GM23338 (cell line): Measurements from ENCODE around the gene ATP8B4. TPM values are rescaled to one million over a fixed set of nuclear protein-coding genes. Genes with fewer than 3 reads are reported as not detected.

Source experiments
- ATAC-seq: fragments of 200-7000 bp; cut with Tn5 transposase; 3 replicates; pipeline ENCODE4 v1.9.1; 2020
- DNase-seq: peaks from one replicate; pipeline ENCODE4 v3.0.0-alpha.2; 2015; ENCODE audit warnings: low spot score
- H2AFZ ChIP-seq: fragments of 200-600 bp; sonication (generic); 2 replicates; pipeline ENCODE4 v1.8.0; 2016; ENCODE audit warnings: antibody characterized with exemption, mild to moderate bottlenecking, moderate library complexity
- H3F3A ChIP-seq: fragments of 200-600 bp; sonication (generic); replicated peaks from 2 replicates; pipeline ENCODE4 v1.8.0; 2017; ENCODE audit warnings: antibody characterized with exemption, mixed run types, low read depth
- H3K27ac ChIP-seq: fragments of 200-600 bp; sonication (generic); 2 replicates; pipeline ENCODE4 v1.6.1; 2016; ENCODE audit warnings: low read depth
- H3K27me3 ChIP-seq: fragments of 200-600 bp; sonication (generic); 2 replicates; pipeline ENCODE4 v1.8.0; 2016; ENCODE audit warnings: mild to moderate bottlenecking, mixed run types, moderate library complexity; ENCODE audit not compliant: insufficient read depth
- H3K36me3 ChIP-seq: fragments of 200-600 bp; sonication (generic); 2 replicates; pipeline ENCODE4 v1.8.0; 2016; ENCODE audit warnings: mild to moderate bottlenecking; ENCODE audit not compliant: insufficient read depth
- H3K4me1 ChIP-seq: fragments of 200-600 bp; sonication (generic); 2 replicates; pipeline ENCODE4 v1.8.0; 2016; ENCODE audit warnings: mild to moderate bottlenecking, moderate library complexity; ENCODE audit not compliant: insufficient read depth
- H3K4me2 ChIP-seq: fragments of 200-600 bp; sonication (generic); 2 replicates; pipeline ENCODE4 v1.7.1; 2017; ENCODE audit warnings: mixed run types
- H3K4me3 ChIP-seq: fragments of 200-600 bp; sonication (generic); 2 replicates; pipeline ENCODE4 v1.6.1; 2016; ENCODE audit warnings: mixed run types
- H3K79me2 ChIP-seq: fragments of 200-600 bp; sonication (generic); replicated peaks from 2 replicates; pipeline ENCODE4 v1.8.0; 2017; ENCODE audit warnings: mild to moderate bottlenecking; ENCODE audit not compliant: insufficient read depth
- H3K9me2 ChIP-seq: fragments of 200-600 bp; sonication (generic); 2 replicates; pipeline ENCODE4 v1.8.0; 2017; ENCODE audit not compliant: insufficient read depth
- H4K20me1 ChIP-seq: fragments of 200-600 bp; sonication (generic); replicated peaks from 2 replicates; pipeline ENCODE4 v1.8.0; 2017; ENCODE audit warnings: mild to moderate bottlenecking; ENCODE audit not compliant: insufficient read depth
- H3K27ac Mint-ChIP-seq: 2 replicates; pipeline ENCODE4 v1.8.0; 2020; ENCODE audit warnings: inconsistent platforms, mild to moderate bottlenecking, moderate library complexity, mixed read lengths
- H3K27me3 Mint-ChIP-seq: 3 replicates; pipeline ENCODE4 v1.8.0; 2022; ENCODE audit warnings: low read depth, mild to moderate bottlenecking, moderate library complexity, mixed read lengths, inconsistent platforms; ENCODE audit not compliant: insufficient read depth, poor library complexity
- H3K36me3 Mint-ChIP-seq: 3 replicates; pipeline ENCODE4 v1.8.0; 2021; ENCODE audit warnings: low read depth, mild to moderate bottlenecking, inconsistent platforms, moderate library complexity, mixed read lengths
- H3K4me1 Mint-ChIP-seq: 3 replicates; pipeline ENCODE4 v1.8.0; 2020; ENCODE audit warnings: mild to moderate bottlenecking, inconsistent platforms, mixed read lengths
- H3K4me3 Mint-ChIP-seq: 3 replicates; pipeline ENCODE4 v1.8.0; 2021; ENCODE audit warnings: moderate library complexity, mild to moderate bottlenecking, inconsistent platforms, mixed read lengths
- H3K9me3 Mint-ChIP-seq: 3 replicates; pipeline ENCODE4 v1.8.0; 2020; ENCODE audit warnings: moderate library complexity, mild to moderate bottlenecking, inconsistent platforms, mixed read lengths
- EZH2 ChIP-seq: fragments of 200-600 bp; sonication (generic); IDR thresholded peaks from one replicate; pipeline ENCODE4 v1.8.0; 2017; ENCODE audit warnings: antibody characterized with exemption, mild to moderate bottlenecking, low read depth; ENCODE audit not compliant: unreplicated experiment
- EZH2phosphoT487 ChIP-seq: fragments of 200-600 bp; sonication (generic); IDR thresholded peaks from one replicate; pipeline ENCODE4 v1.8.1; 2018; ENCODE audit warnings: antibody characterized with exemption; ENCODE audit not compliant: unreplicated experiment
- NANOG ChIP-seq: IDR thresholded peaks from 2 replicates; pipeline ENCODE4 v1.6.1; 2016; ENCODE audit warnings: antibody characterized with exemption, borderline replicate concordance
- ZNF114 ChIP-seq: fragments of 250-450 bp; sonication (Bioruptor Pico); IDR thresholded peaks from 2 replicates; pipeline ENCODE4 v1.5.0; 2020; ENCODE audit warnings: mild to moderate bottlenecking, moderate library complexity
- ZNF462 ChIP-seq: fragments of 250-450 bp; sonication (Bioruptor Pico); IDR thresholded peaks from 2 replicates; pipeline ENCODE4 v1.5.0; 2020; ENCODE audit warnings: mild to moderate bottlenecking, moderate library complexity
- polyA plus RNA-seq: library from polyadenylated mRNA; unstranded; fragments of >200 nt; fragmentation: Nextera tagmentation; extraction: Ambion mirVana; gene quantifications from 2 replicates; pipeline ENCODE4 v1.2.1, GENCODE V29; 2016
- total RNA-seq: library from RNA; depleted of rRNA; stranded (reverse); fragments of >200 nt; shearing (Covaris generic); gene quantifications from 2 replicates; pipeline ENCODE4 v1.2.3, GENCODE V29; 2014

Gene ATP8B4
- total and polyA plus RNA-seq, 2 experiments from 2014 or later = 0.24 TPM; not detected in 1

GRCh38 chr15:49844390-49844789 is 274.6 kb downstream of the ATP8B4 start:
- no peak overlapping the region for H3K4me3 ChIP-seq
- Mint-ChIP-seq H3K9me3 (peaks cover 25% of the 10 kb centered on the region), H3K4me1 (no peaks in the 10 kb centered on the region), H3K27me3 (no peaks in the 10 kb centered on the region), H3K4me3 (no peak overlapping the region), H3K36me3 (peaks cover 8% of the 10 kb centered on the region; the same call in 2 of the 3 replicates), H3K27ac (no peak overlapping the region)
- H2AFZ ChIP-seq = no peak overlapping the region
- TF ChIP-seq ZNF462 (CRISPR knock-in tag) (no peak), ZNF114 (no peak)
- no peak overlapping the region for H3K27ac ChIP-seq
- no peaks in the 10 kb centered on the region for H3K4me1 ChIP-seq
- no peaks in the 10 kb centered on the region for H3K36me3 ChIP-seq
- H3K9me2 ChIP-seq = peaks cover 5% of the 10 kb centered on the region; the same call in 1 of the 2 replicates
- H3K4me2 ChIP-seq = no peak overlapping the region
- no peaks in the 10 kb centered on the region for H3K27me3 ChIP-seq
- no peaks in the 10 kb centered on the region for H3K79me2 ChIP-seq
- DNase-seq = no peak
- ATAC-seq = no peak
- no peaks in the 10 kb centered on the region for H4K20me1 ChIP-seq
- no peaks in the 10 kb centered on the region for H3F3A ChIP-seq

GRCh38 chr15:49843725-49844124 is 275.3 kb downstream of the ATP8B4 start:
- H3K9me2 ChIP-seq = peaks cover 5% of the 10 kb centered on the region; the same call in 1 of the 2 replicates
- DNase-seq (no peak), ATAC-seq (no peak)
- H3K36me3 ChIP-seq = no peaks in the 10 kb centered on the region
- no peaks in the 10 kb centered on the region for H3F3A ChIP-seq
- H2AFZ ChIP-seq = no peak overlapping the region
- no peak overlapping the region for H3K4me3 ChIP-seq
- no peaks in the 10 kb centered on the region for H4K20me1 ChIP-seq
- no peaks in the 10 kb centered on the region for H3K4me1 Mint-ChIP-seq
- H3K27me3 Mint-ChIP-seq = peaks cover 2% of the 10 kb centered on the region
- H3K79me2 ChIP-seq = no peaks in the 10 kb centered on the region
- H3K4me1 ChIP-seq = no peaks in the 10 kb centered on the region
- H3K27ac ChIP-seq = no peak overlapping the region
- H3K36me3 Mint-ChIP-seq = peaks cover 15% of the 10 kb centered on the region
- no peak overlapping the region for H3K27ac Mint-ChIP-seq
- H3K27me3 ChIP-seq = no peaks in the 10 kb centered on the region
- H3K4me3 Mint-ChIP-seq = no peak overlapping the region
- H3K4me2 ChIP-seq = no peak overlapping the region
- peaks cover 32% of the 10 kb centered on the region for H3K9me3 Mint-ChIP-seq
- TF ChIP-seq NANOG = no peak
- no peak for TF ChIP-seq ZNF114
- no peak for TF ChIP-seq EZH2phosphoT487
- TF ChIP-seq ZNF462 (CRISPR knock-in tag) = no peak
- no peak for TF ChIP-seq EZH2
